K562 (cell line): ENCODE results near the gene NRP1. TPM values are rescaled to one million over a fixed set of nuclear protein-coding genes. Genes with fewer than 3 reads are reported as not detected.

ENCODE experiments used
- ATAC-seq: fragments of 200-7000 bp; cut with Tn5 transposase; 3 replicates; pipeline ENCODE4 v1.9.1; 2020; ENCODE audit warnings: moderate library complexity
- BruUV-seq: library from RNA; stranded (reverse); fragments of 400-500 nt; replicated peaks from 2 replicates; lab custom pipeline; 2021; lab: Mats Ljungman, UMichigan
- CTCF ChIA-PET: fragments of 300-600 bp; formaldehyde crosslinking; extraction: SDS; loops from one replicate; lab custom pipeline; 2021; ENCODE audit warnings: low intra/inter-chr PET ratio; lab: Yijun Ruan, JAX
- POLR2A ChIA-PET: fragments of 300-600, 350-650 bp; sonication (Branson Sonifier 250); formaldehyde crosslinking; extraction: SDS; loops from one replicate; lab custom pipeline; 2021; ENCODE audit warnings: antibody characterized with exemption, inconsistent platforms; lab: Yijun Ruan, JAX
- DNase-seq, 4 experiments: peaks; one replicate each; pipeline versions ENCODE4 v3.0.0 to v3.0.0-alpha.2; 2011 to 2018; ENCODE audit warnings: low spot score in 3 of 4, mixed read lengths in 3 of 4; ENCODE audit errors: extremely low read depth in 1 of 4
- FAIRE-seq: peaks from 2 replicates; lab custom pipeline; 2011; peaks lifted over from hg19 to GRCh38; lab: Jason Lieb, UNC
- H2AFZ ChIP-seq: 2 replicates; pipeline ENCODE4 v1.6.0; 2011; ENCODE audit warnings: low read depth, low read length, control low read depth, inconsistent platforms
- H3K27ac ChIP-seq: fragments of 200-600 bp; 3 replicates; pipeline ENCODE4 v1.8.0; 2011; ENCODE audit warnings: low read depth, mild to moderate bottlenecking, control low read depth, inconsistent platforms, low read length, moderate library complexity, mixed read lengths; ENCODE audit errors: extremely low read depth
- H3K27me3 ChIP-seq, 2 experiments: fragments of 300-600 bp in 1 of 2; 2 replicates in 1 of 2; 3 replicates in 1 of 2; pipeline versions ENCODE4 v1.6.0 to v1.8.0; 2011; ENCODE audit warnings: inconsistent platforms in 2 of 2, low read length in 2 of 2, mild to moderate bottlenecking in 1 of 2, mixed read lengths in 1 of 2, moderate library complexity in 1 of 2; ENCODE audit not compliant: control insufficient read depth in 2 of 2, insufficient read depth in 2 of 2
- H3K36me3 ChIP-seq: fragments of 300-600 bp; 3 replicates; pipeline ENCODE4 v1.8.0; 2011; ENCODE audit warnings: mild to moderate bottlenecking, low read length, inconsistent platforms; ENCODE audit not compliant: control insufficient read depth, insufficient read depth
- H3K4me1 ChIP-seq, 2 experiments: fragments of 200-600 bp in 1 of 2; replicated peaks in 1 of 2; 2 replicates in 1 of 2; 3 replicates in 1 of 2; pipeline versions ENCODE4 v1.5.1 to v1.8.0; 2011; ENCODE audit warnings: inconsistent platforms in 2 of 2, low read length in 2 of 2, mild to moderate bottlenecking in 1 of 2, mixed read lengths in 1 of 2, moderate library complexity in 1 of 2; ENCODE audit not compliant: control insufficient read depth in 2 of 2, insufficient read depth in 2 of 2
- H3K4me2 ChIP-seq: 2 replicates; pipeline ENCODE4 v1.6.1; 2011; ENCODE audit warnings: low read length, control low read depth, inconsistent platforms, mixed read lengths; ENCODE audit not compliant: insufficient read depth
- H3K4me3 ChIP-seq: fragments of 200-600 bp; sonication (generic), shearing (Covaris generic); 2 replicates; pipeline ENCODE4 v1.5.1; 2016; ENCODE audit warnings: control low read depth, inconsistent platforms
- H3K79me2 ChIP-seq: fragments of 200-600 bp; 3 replicates; pipeline ENCODE4 v1.8.0; 2011; ENCODE audit warnings: low read length, inconsistent platforms; ENCODE audit not compliant: control insufficient read depth, insufficient read depth
- H3K9ac ChIP-seq, 2 experiments: 2 replicates each; pipeline versions ENCODE4 v1.6.0 to v1.6.1; 2011; ENCODE audit warnings: low read depth in 2 of 2, low read length in 2 of 2, control low read depth in 1 of 2, inconsistent platforms in 1 of 2, mild to moderate bottlenecking in 1 of 2, mixed read lengths in 1 of 2; ENCODE audit not compliant: insufficient read depth in 1 of 2
- H3K9me1 ChIP-seq: one replicate; pipeline ENCODE4 v1.6.0; 2011; ENCODE audit warnings: inconsistent platforms, mild to moderate bottlenecking, low read length, moderate library complexity; ENCODE audit not compliant: control insufficient read depth, insufficient read depth
- H3K9me3 ChIP-seq: replicated peaks from 2 replicates; pipeline ENCODE4 v1.5.1; 2011; ENCODE audit warnings: low read depth, low read length, inconsistent platforms; ENCODE audit not compliant: control insufficient read depth, insufficient read depth
- H4K20me1 ChIP-seq: replicated peaks from 2 replicates; pipeline ENCODE4 v1.6.1; 2011; ENCODE audit warnings: low read length, inconsistent platforms, mixed read lengths; ENCODE audit not compliant: control insufficient read depth, insufficient read depth
- CBX2 ChIP-seq: fragments of 200-600 bp; sonication (generic); IDR thresholded peaks from one replicate; pipeline ENCODE4 v1.6.1; 2012; ENCODE audit warnings: mild to moderate bottlenecking, low read length, inconsistent platforms; ENCODE audit not compliant: insufficient read depth, poor library complexity, severe bottlenecking
- CCNT2 ChIP-seq: IDR thresholded peaks from 2 replicates; pipeline ENCODE4 v1.6.1; 2011; ENCODE audit warnings: borderline replicate concordance, low read depth, mild to moderate bottlenecking, moderate library complexity, mixed read lengths, low read length; ENCODE audit not compliant: insufficient read length; ENCODE audit errors: extremely low read depth
- E2F3 ChIP-seq: fragments of 250-450 bp; sonication (Bioruptor Pico); IDR thresholded peaks from 2 replicates; pipeline ENCODE4 v1.4.0; 2020; ENCODE audit warnings: mild to moderate bottlenecking
- E2F6 ChIP-seq, 2 experiments: IDR thresholded peaks; 2 replicates each; pipeline ENCODE4 v1.6.1; 2011; ENCODE audit warnings: borderline replicate concordance in 1 of 2, control low read depth in 1 of 2, low read depth in 1 of 2, low read length in 1 of 2, mild to moderate bottlenecking in 1 of 2, mixed read lengths in 1 of 2, moderate library complexity in 1 of 2; ENCODE audit not compliant: insufficient read depth in 1 of 2, insufficient read length in 1 of 2, poor library complexity in 1 of 2, severe bottlenecking in 1 of 2; ENCODE audit errors: extremely low read depth in 1 of 2
- ELF1 ChIP-seq: fragments of 200-800 bp; sonication (Bioruptor generic); IDR thresholded peaks from 2 replicates; pipeline ENCODE4 v1.6.1; 2016; ENCODE audit warnings: missing genetic modification characterization, missing compliant biosample characterization
- IRF1 ChIP-seq: sonication (generic); formaldehyde crosslinking; IDR thresholded peaks from 2 replicates; pipeline ENCODE4 v1.8.0; 2022; ENCODE audit warnings: missing genetic modification reagents, mild to moderate bottlenecking, borderline replicate concordance
- KLF13 ChIP-seq: fragments of 450-650 bp; IDR thresholded peaks from 2 replicates; pipeline ENCODE4 v1.6.1; 2016; ENCODE audit warnings: missing genetic modification characterization, low read depth, mild to moderate bottlenecking, missing compliant biosample characterization, moderate library complexity, borderline replicate concordance
- PATZ1 ChIP-seq: fragments of 250-450 bp; sonication (Bioruptor Pico); IDR thresholded peaks from 2 replicates; pipeline ENCODE4 v1.5.0; 2020; ENCODE audit warnings: mild to moderate bottlenecking, borderline replicate concordance
- PCBP2 ChIP-seq: fragments of 200-400 bp; formaldehyde crosslinking; IDR thresholded peaks from 2 replicates; pipeline ENCODE4 v1.6.1; 2018; ENCODE audit warnings: low read length, low read depth, mild to moderate bottlenecking, moderate library complexity; ENCODE audit not compliant: poor library complexity, severe bottlenecking
- PML ChIP-seq: IDR thresholded peaks from 2 replicates; pipeline ENCODE4 v1.6.1; 2012; ENCODE audit warnings: low read length, inconsistent platforms
- PRMT5 ChIP-seq: sonication (generic); formaldehyde crosslinking; IDR thresholded peaks from 2 replicates; pipeline ENCODE4 v1.5.0; 2020; ENCODE audit warnings: missing genetic modification reagents
- RCOR1 ChIP-seq, 2 experiments: IDR thresholded peaks; 2 replicates each; pipeline ENCODE4 v1.6.1; 2012; ENCODE audit warnings: low read depth in 2 of 2, low read length in 2 of 2, borderline replicate concordance in 1 of 2, improper control_type of control experiment in 1 of 2
- TEAD1 ChIP-seq, 2 experiments: fragments of 450-650 bp in 1 of 2; sonication (generic) in 1 of 2; formaldehyde crosslinking; IDR thresholded peaks; 2 replicates each; pipeline versions ENCODE4 v1.4.0 to v1.8.0; 2020 to 2022; ENCODE audit warnings: mild to moderate bottlenecking in 2 of 2, missing genetic modification reagents in 1 of 2
- TFAM ChIP-seq: fragments of 250-450 bp; sonication (Bioruptor Pico); conservative IDR thresholded peaks from 2 replicates; pipeline ENCODE4 v1.5.0; 2021; ENCODE audit warnings: mild to moderate bottlenecking, moderate library complexity
- ZFX ChIP-seq: sonication (generic); formaldehyde crosslinking; IDR thresholded peaks from 2 replicates; pipeline ENCODE4 v1.8.0; 2022; ENCODE audit warnings: mild to moderate bottlenecking, missing genetic modification reagents, moderate library complexity
- ZNF324 ChIP-seq: fragments of 250-450 bp; sonication (Bioruptor Pico); IDR thresholded peaks from 2 replicates; pipeline ENCODE4 v1.4.0; 2020; ENCODE audit warnings: mild to moderate bottlenecking
- ZNF76 ChIP-seq: fragments of 250-450 bp; sonication (Bioruptor Pico); IDR thresholded peaks from 2 replicates; pipeline ENCODE4 v1.4.0; 2020; ENCODE audit warnings: mild to moderate bottlenecking, moderate library complexity, borderline replicate concordance
- WGBS: fragments of 100-300 bp; shearing (Covaris generic); methylation state at CpG from one replicate; pipeline ENCODE4 v1.1.6; 2016; ENCODE audit warnings: low coverage, mixed read lengths; ENCODE audit not compliant: insufficient coverage; ENCODE audit errors: missing lambda C conversion rate; 5-methylcytosine and 5-hydroxymethylcytosine counted together
- in situ Hi-C: fragments of 300-500 bp; cut with MboI; formaldehyde crosslinking; loops from 4 replicates; pipeline ENCODE4 v1.15.0; 2018; ENCODE audit warnings: inconsistent platforms, mixed read lengths
- intact Hi-C: fragments of 100-400 bp; cut with micrococcal nuclease; formaldehyde crosslinking; loops from 2 replicates; pipeline ENCODE4 v1.14.2; 2022
- polyA plus RNA-seq, 8 experiments: library from polyadenylated mRNA; depleted of rRNA in 4 of 8; stranded (reverse) in 5 of 8; unstranded in 3 of 8; fragments of >200 nt; fragmentation: Nextera tagmentation in 2 of 8; fragmentation: Illumina TruSeq in 1 of 8; extraction: Ambion mirVana in 2 of 8; extraction: Trizol in 1 of 8; gene quantifications; 2 replicates each; pipeline versions ENCODE4 v1.2.1 to v1.2.3, GENCODE V29; 2011 to 2014; ENCODE audit warnings: inconsistent platforms in 1 of 8, missing spikeins in 1 of 8
- total RNA-seq, 7 experiments: library from RNA; depleted of rRNA in 6 of 7; stranded (reverse); fragments of >200 nt in 6 of 7; fragmentation: Illumina TruSeq in 2 of 7; extraction: Trizol in 2 of 7; gene quantifications; 2 replicates each; pipeline versions ENCODE4 v1.2.1 to v1.2.3, GENCODE V29; 2011 to 2021; ENCODE audit warnings: low replicate concordance in 1 of 7

NRP1 gene
- total and polyA plus RNA-seq, 9 of the 15 experiments (the other 6 are each of a cell fraction or from before 2014, with no cell fraction given): 0.01 to 0.38 (median 0.04) TPM; not detected in 5

- H3K4me1 ChIP-seq: no peaks in the 10 kb centered on the region
- H3K9me1 ChIP-seq: no peaks in the 10 kb centered on the region
- ChIA-PET CTCF (no interaction called here), POLR2A (interaction anchor here (0.7 kb wide), 1 partner anchor 15 kb away, joined by 3 read pairs; no protein-coding TSS in a partner anchor)
- peaks cover 7% of the 10 kb centered on the region in 2 experiments; a peak in 4 of 5 replicates for H3K27me3 ChIP-seq
- H4K20me1 ChIP-seq: no peaks in the 10 kb centered on the region
- no peak for ATAC-seq
- intact Hi-C loops: no loop called here
- 0% methylated on average over 3 of the region's 3 CpGs for WGBS
- no peak for DNase-seq
- FAIRE-seq: no peak
- no peaks in the 10 kb centered on the region for H3K36me3 ChIP-seq
- no peak overlapping the region for H3K9ac ChIP-seq
- H2AFZ ChIP-seq: no peak overlapping the region
- no peaks in the 10 kb centered on the region for H3K79me2 ChIP-seq
- in situ Hi-C loops: no loop called here
- no peak overlapping the region for H3K4me3 ChIP-seq
- BruUV-seq: no TSS peak
- no peak overlapping the region for H3K4me2 ChIP-seq
- no peak overlapping the region for H3K27ac ChIP-seq
- TF ChIP-seq CBX2: no peak
- no peak for TF ChIP-seq ZNF76 (CRISPR knock-in tag)
- no peak for TF ChIP-seq PCBP2
- TF ChIP-seq IRF1 (CRISPR knock-in tag): no peak
- TF ChIP-seq TFAM (CRISPR knock-in tag): no peak
- TF ChIP-seq E2F6 (IDR thresholded peaks at IDR 0.05; ENCODE audit: borderline replicate concordance in 1 of 2, extremely low read depth in 1 of 2, insufficient read depth in 1 of 2, insufficient read length in 1 of 2, low read depth in 1 of 2, low read length in 1 of 2, poor library complexity in 1 of 2, severe bottlenecking in 1 of 2): no peak
- no peak for TF ChIP-seq CCNT2
- no peak for TF ChIP-seq RCOR1 (IDR thresholded peaks at IDR 0.05; ENCODE audit: borderline replicate concordance in 1 of 2, low read depth in 2 of 2, low read length in 2 of 2)
- no peak for TF ChIP-seq ZFX (CRISPR knock-in tag)
- no peak for TF ChIP-seq ZNF324 (CRISPR knock-in tag)
- TF ChIP-seq E2F3 (CRISPR knock-in tag): no peak
- no peak for TF ChIP-seq ELF1 (tag)
- TF ChIP-seq KLF13 (tag): no peak
- TF ChIP-seq PATZ1 (CRISPR knock-in tag): no peak
- TF ChIP-seq PML: no peak
- TF ChIP-seq TEAD1 (CRISPR knock-in tag; IDR thresholded peaks at IDR 0.05): no peak
- TF ChIP-seq PRMT5 (CRISPR knock-in tag): no peak
- no peaks in the 10 kb centered on the region for H3K9me3 ChIP-seq
Observed at GRCh38 chr10:33215635-33216034, 118.8 kb downstream of the NRP1 start.
